HUES64 (cell line): ENCODE results near the gene TCL1A.
"Not testable (repeated sequence)": the region's sequence is repeated elsewhere in the genome, so short reads cannot be mapped to it uniquely, and the experiment has no call there.

ENCODE experiments used
- H3K27ac ChIP-seq: 2 replicates; pipeline ENCODE4 v1.7.0; 2013; ENCODE audit warnings: low read depth, low read length, inconsistent platforms
- H3K27me3 ChIP-seq: 2 replicates; pipeline ENCODE4 v1.6.1; 2013; ENCODE audit warnings: mild to moderate bottlenecking, low read length; ENCODE audit not compliant: insufficient read depth
- H3K36me3 ChIP-seq: 2 replicates; pipeline ENCODE4 v1.6.1; 2013; ENCODE audit warnings: mild to moderate bottlenecking, low read length; ENCODE audit not compliant: insufficient read depth
- H3K4me1 ChIP-seq: 2 replicates; pipeline ENCODE4 v1.6.1; 2013; ENCODE audit warnings: mild to moderate bottlenecking, low read length, moderate library complexity; ENCODE audit not compliant: insufficient read depth
- H3K4me3 ChIP-seq: 2 replicates; pipeline ENCODE4 v1.5.1; 2013; ENCODE audit warnings: mild to moderate bottlenecking, low read length, moderate library complexity
- H3K9ac ChIP-seq: 2 replicates; pipeline ENCODE4 v1.6.1; 2013; ENCODE audit warnings: mild to moderate bottlenecking, low read depth, low read length
- H3K9me3 ChIP-seq: 2 replicates; pipeline ENCODE4 v1.6.1; 2013; ENCODE audit warnings: low read depth, low read length; ENCODE audit not compliant: insufficient read depth
- WGBS: fragments of 150-250, 120-280 bp; methylation state at CpG from one replicate; pipeline ENCODE4 v1.1.7; 2013; ENCODE audit warnings: missing lambda C conversion rate; 5-methylcytosine and 5-hydroxymethylcytosine counted together

Gene TCL1A

GRCh38 chr14:95733212-95733611 lies 19.3 kb upstream of the TCL1A start:
- H3K9ac ChIP-seq: no peak overlapping the region
- H3K36me3 ChIP-seq: no peaks in the 10 kb centered on the region

DNA sequence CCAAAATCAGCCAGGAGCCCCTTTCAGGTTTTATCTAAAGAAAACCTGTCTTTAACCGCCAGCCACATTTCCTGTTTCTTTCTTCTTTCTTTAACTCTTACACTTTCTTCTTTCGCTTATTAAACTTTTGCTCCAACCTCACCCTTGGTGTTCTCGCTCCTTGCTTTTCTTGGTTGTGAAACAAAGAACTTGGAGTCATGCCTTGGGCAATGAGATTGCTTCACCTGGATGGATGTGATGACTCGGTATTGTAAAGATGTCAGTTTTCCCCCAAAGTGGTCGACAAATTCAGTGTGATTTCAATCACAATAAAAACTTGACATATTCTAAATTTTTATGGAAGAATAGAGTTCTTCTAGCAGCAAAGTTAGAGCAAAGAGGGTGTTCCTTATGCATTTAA lies 16.2 kb upstream of the TCL1A start:
- Histone ChIP-seq H3K27ac (no peak overlapping the region), H3K9ac (no peak overlapping the region), H3K4me1 (no peaks in the 10 kb centered on the region), H3K9me3 (peaks cover 7% of the 10 kb centered on the region; the same call in 1 of the 2 replicates), H3K4me3 (no peak overlapping the region), H3K27me3 (no peaks in the 10 kb centered on the region), H3K36me3 (no peaks in the 10 kb centered on the region)
- 91% methylated on average over 4 of the region's 5 CpGs for WGBS

More at GRCh38 chr14:95733212-95733611, 19.3 kb upstream of the TCL1A start:
- Histone ChIP-seq H3K27ac (no peak overlapping the region), H3K4me3 (no peak overlapping the region), H3K9me3 (peaks cover 7% of the 10 kb centered on the region; the same call in 1 of the 2 replicates), H3K4me1 (no peaks in the 10 kb centered on the region), H3K27me3 (no peaks in the 10 kb centered on the region)
- WGBS: 100% methylated on average over 1 of the region's 1 CpG

- not testable (repeated sequence) for H3K9me3 ChIP-seq, H3K4me1 ChIP-seq, H3K9ac ChIP-seq, H3K27me3 ChIP-seq, H3K27ac ChIP-seq, H3K4me3 ChIP-seq, H3K36me3 ChIP-seq
- 80% methylated on average over 8 of the region's 8 CpGs for WGBS
Observed at GRCh38 chr14:95729402-95730028, 15.6 kb upstream of the TCL1A start.

DNA sequence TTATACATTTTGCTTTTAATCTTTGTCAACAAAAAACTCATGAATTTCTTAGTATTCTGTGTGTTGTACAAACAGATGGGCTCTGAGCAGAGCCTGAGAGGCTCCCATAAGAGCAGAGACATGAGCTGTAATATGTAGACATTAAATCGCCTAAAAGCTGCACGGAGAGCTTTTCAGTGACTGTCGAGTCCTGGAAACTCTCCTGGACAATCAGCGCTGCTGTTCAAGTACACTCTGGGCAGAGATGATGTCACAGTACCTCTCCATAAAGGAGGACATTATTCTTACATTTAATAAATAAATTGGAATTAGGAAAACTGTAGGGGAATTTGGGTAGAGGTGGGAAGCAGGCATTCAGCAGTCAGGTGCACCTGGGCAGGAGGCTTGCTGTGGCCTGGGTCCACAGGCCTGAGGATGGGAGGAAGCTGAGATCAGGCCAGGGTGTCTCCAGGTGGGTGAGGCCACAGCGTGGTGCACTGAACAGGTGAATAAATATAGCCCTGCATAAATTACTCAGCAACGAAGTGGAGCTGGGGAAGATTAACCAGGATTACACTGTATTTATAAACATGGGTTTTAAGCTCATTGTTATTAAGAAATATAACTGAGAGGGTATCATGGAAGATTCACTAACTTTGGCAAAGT lies 13.3 kb upstream of the TCL1A start:
- H3K27me3 ChIP-seq: no peaks in the 10 kb centered on the region
- peaks cover 7% of the 10 kb centered on the region; the same call in 1 of the 2 replicates for H3K9me3 ChIP-seq
- H3K4me3 ChIP-seq: no peak overlapping the region
- no peaks in the 10 kb centered on the region for H3K36me3 ChIP-seq
- H3K27ac ChIP-seq: no peak overlapping the region
- no peak overlapping the region for H3K9ac ChIP-seq
- H3K4me1 ChIP-seq: no peaks in the 10 kb centered on the region
- 73% methylated on average over 6 of the region's 6 CpGs for WGBS

- no peak overlapping the region for H3K9ac ChIP-seq
- H3K9me3 ChIP-seq: peaks cover 7% of the 10 kb centered on the region; the same call in 1 of the 2 replicates
- WGBS: 97% methylated on average over 5 of the region's 5 CpGs
- no peak overlapping the region for H3K4me3 ChIP-seq
- no peaks in the 10 kb centered on the region for H3K4me1 ChIP-seq
- no peaks in the 10 kb centered on the region for H3K27me3 ChIP-seq
- no peaks in the 10 kb centered on the region for H3K36me3 ChIP-seq
- H3K27ac ChIP-seq: no peak overlapping the region
Observed at GRCh38 chr14:95725685-95726336, 11.9 kb upstream of the TCL1A start.

DNA sequence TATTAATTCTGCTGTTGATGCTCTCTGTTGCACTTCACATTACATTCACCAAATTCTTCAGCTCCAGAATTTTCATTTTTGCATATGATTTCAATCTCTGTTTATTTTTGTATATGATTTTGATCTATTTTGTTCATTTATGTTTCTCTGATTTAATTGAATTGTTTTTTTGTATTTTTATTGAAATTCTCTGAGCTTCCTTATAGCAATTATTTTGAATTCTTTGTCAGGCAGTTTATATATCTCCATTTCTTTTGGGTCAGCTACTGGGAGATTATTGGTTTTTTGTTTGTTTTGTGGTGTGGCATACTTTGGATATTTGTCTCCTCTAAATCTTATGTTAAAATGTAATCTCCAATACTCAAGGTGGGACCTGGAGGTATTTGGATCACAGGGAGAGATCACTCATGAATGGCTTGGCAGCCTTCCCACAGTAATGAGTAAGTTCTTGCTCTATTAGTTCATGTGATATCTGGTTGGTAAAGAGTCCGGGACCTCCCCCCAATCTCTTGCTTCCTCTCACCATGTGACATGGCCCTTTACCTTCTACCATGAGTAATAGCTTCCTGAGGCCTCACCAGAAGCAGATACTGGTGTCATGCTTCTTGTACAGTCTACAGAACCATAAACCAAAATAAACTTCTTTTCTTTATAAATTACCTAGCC lies 8.7 kb upstream of the TCL1A start:
- no peaks in the 10 kb centered on the region for H3K27me3 ChIP-seq
- H3K4me1 ChIP-seq: no peaks in the 10 kb centered on the region
- H3K9ac ChIP-seq: no peak overlapping the region
- no peaks in the 10 kb centered on the region for H3K9me3 ChIP-seq
- H3K4me3 ChIP-seq: no peak overlapping the region
- 86% methylated on average over 1 of the region's 1 CpG for WGBS
- H3K27ac ChIP-seq: no peak overlapping the region
- H3K36me3 ChIP-seq: no peaks in the 10 kb centered on the region

DNA sequence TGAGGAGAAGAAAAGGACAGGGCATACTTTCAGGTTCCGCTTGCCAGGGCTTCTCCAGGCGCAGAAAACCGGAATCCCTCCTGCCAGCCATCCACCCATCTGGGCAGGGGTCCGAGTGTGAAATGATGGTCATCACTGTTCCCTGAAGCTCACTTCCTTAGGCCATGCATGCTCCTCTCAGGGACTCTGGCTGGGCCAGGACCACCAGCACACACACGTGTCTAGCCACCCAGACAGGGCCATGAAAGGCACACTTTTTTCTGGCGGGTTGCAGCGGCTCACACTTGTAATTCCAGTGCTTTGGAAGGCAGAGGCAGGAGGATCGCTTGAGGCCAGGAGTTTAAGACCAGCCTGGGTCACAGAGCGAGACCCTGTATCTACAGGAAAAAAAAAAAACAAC lies 1.5 kb downstream of the TCL1A start:
- Histone ChIP-seq H3K4me3 (no peak overlapping the region), H3K36me3 (no peaks in the 10 kb centered on the region), H3K27me3 (peaks cover 9% of the 10 kb centered on the region), H3K4me1 (peaks cover 9% of the 10 kb centered on the region), H3K9me3 (no peaks in the 10 kb centered on the region), H3K27ac (no peak overlapping the region), H3K9ac (no peak overlapping the region)
- 92% methylated on average over 9 of the region's 9 CpGs for WGBS

DNA sequence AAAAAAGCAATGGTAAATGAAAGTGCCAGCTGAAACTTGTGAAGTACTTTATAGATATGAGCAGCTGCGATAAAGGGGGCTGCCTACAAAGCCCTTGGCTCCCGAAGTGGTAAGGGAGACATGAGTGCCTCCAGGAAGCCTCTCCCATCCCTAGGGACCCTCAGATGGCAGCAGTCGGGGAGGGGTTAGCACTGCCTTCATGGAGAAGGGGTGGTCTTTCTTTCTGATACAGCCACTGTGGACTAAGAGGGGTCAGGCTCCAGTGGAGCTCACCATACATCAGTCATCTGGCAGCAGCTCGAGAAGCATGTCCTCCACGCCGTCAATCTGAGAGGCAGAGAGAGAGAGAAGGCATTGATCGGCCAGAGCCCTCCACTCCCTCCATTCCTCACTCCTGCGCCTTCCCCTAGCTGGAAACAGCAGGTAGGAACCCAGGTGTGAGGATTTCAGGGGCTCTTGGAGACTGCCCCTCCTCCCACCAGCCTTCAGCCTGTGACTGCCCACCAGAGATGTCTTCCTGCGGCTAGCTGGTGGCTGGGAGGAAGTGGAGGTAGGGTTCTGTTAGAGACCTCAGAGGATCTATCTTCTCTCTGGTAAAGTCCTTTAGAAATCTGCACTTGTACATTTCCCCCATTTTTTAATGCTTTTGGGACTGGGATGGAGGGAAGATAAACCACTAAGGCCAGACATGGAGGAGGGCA lies 2.3 kb downstream of the TCL1A start:
- H3K4me3 ChIP-seq: no peak overlapping the region
- peaks cover 9% of the 10 kb centered on the region for H3K4me1 ChIP-seq
- 81% methylated on average over 9 of the region's 9 CpGs for WGBS
- H3K27me3 ChIP-seq: peaks cover 9% of the 10 kb centered on the region
- H3K27ac ChIP-seq: no peak overlapping the region
- H3K36me3 ChIP-seq: no peaks in the 10 kb centered on the region
- H3K9me3 ChIP-seq: no peaks in the 10 kb centered on the region
- H3K9ac ChIP-seq: no peak overlapping the region

- 95% methylated on average over 17 of the region's 17 CpGs for WGBS
- Histone ChIP-seq H3K36me3 (no peaks in the 10 kb centered on the region), H3K9me3 (no peaks in the 10 kb centered on the region), H3K4me1 (peaks cover 9% of the 10 kb centered on the region), H3K27me3 (peaks cover 15% of the 10 kb centered on the region), H3K9ac (no peak overlapping the region), H3K4me3 (no peak overlapping the region), H3K27ac (no peak overlapping the region)
Observed at GRCh38 chr14:95710106-95710505, 3.8 kb downstream of the TCL1A start.

GRCh38 chr14:95707327-95707726 lies 6.6 kb downstream of the TCL1A start:
- Histone ChIP-seq H3K36me3 (no peaks in the 10 kb centered on the region), H3K9ac (no peak overlapping the region), H3K27me3 (peaks cover 43% of the 10 kb centered on the region), H3K27ac (no peak overlapping the region), H3K4me3 (no peak overlapping the region), H3K9me3 (no peaks in the 10 kb centered on the region), H3K4me1 (peaks cover 19% of the 10 kb centered on the region)
- WGBS: over 99% methylated on average over 5 of the region's 5 CpGs

DNA sequence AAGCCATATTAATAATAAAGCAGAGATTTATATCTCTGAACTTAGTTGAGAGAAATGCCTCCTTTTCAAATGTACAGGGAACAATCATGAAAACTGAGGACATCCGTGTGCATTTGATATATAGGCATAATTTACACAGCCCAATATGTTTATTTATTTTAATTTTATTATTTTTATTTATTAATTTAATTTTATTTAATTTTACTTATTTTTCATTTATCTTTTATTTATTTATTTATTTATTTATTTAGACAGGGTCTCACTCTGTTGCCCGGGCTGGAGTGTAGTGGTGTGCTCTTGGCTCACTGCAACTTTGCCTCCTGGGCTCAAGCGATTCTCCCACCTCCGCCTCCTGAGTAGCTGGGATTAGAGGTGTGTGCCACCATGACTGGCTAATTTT lies 8.4 kb downstream of the TCL1A start:
- H3K27ac ChIP-seq: no peak overlapping the region
- no peaks in the 10 kb centered on the region for H3K9me3 ChIP-seq
- H3K36me3 ChIP-seq: no peaks in the 10 kb centered on the region
- H3K4me1 ChIP-seq: peaks cover 33% of the 10 kb centered on the region
- H3K9ac ChIP-seq: no peak overlapping the region
- WGBS: 92% methylated on average over 3 of the region's 4 CpGs
- peaks cover 52% of the 10 kb centered on the region for H3K27me3 ChIP-seq
- no peak overlapping the region for H3K4me3 ChIP-seq
